Trophoblast cell (in vitro differentiated cells and primary cell): ENCODE data around the gene GOLGA6L10.

Source experiments
- DNase-seq, 2 donors: peaks; one replicate each; pipeline ENCODE4 v3.0.0-alpha.2; 2016
- H2AFZ ChIP-seq: 2 replicates; pipeline ENCODE4 v1.6.1; 2013; ENCODE audit warnings: low read length, moderate library complexity, mild to moderate bottlenecking; ENCODE audit not compliant: insufficient read depth, poor library complexity
- H2AK5ac ChIP-seq: 2 replicates; pipeline ENCODE4 v1.6.1; 2013; ENCODE audit warnings: mild to moderate bottlenecking, low read length
- H2BK120ac ChIP-seq: 2 replicates; pipeline ENCODE4 v1.6.1; 2013; ENCODE audit warnings: low read length, mild to moderate bottlenecking, moderate library complexity; ENCODE audit not compliant: insufficient read depth, poor library complexity
- H2BK12ac ChIP-seq: 2 replicates; pipeline ENCODE4 v1.6.1; 2013; ENCODE audit warnings: mild to moderate bottlenecking, low read length, moderate library complexity
- H2BK5ac ChIP-seq: 2 replicates; pipeline ENCODE4 v1.6.1; 2013; ENCODE audit warnings: low read length, low read depth, moderate library complexity, mild to moderate bottlenecking; ENCODE audit not compliant: poor library complexity
- H3K14ac ChIP-seq: 2 replicates; pipeline ENCODE4 v1.6.1; 2013; ENCODE audit warnings: mild to moderate bottlenecking, low read length
- H3K18ac ChIP-seq: 2 replicates; pipeline ENCODE4 v1.6.1; 2013; ENCODE audit warnings: mild to moderate bottlenecking, low read length
- H3K23ac ChIP-seq: 2 replicates; pipeline ENCODE4 v1.6.1; 2013; ENCODE audit warnings: low read length
- H3K27ac ChIP-seq: 2 replicates; pipeline ENCODE4 v1.5.1; 2013; ENCODE audit warnings: low read depth, mild to moderate bottlenecking, inconsistent platforms, low read length, moderate library complexity
- H3K27me3 ChIP-seq: 2 replicates; pipeline ENCODE4 v1.6.1; 2013; ENCODE audit warnings: inconsistent platforms, mild to moderate bottlenecking, low read length, moderate library complexity; ENCODE audit not compliant: insufficient read depth
- H3K36me3 ChIP-seq, 2 experiments: 1 replicate in 1 of 2; 2 replicates in 1 of 2; pipeline ENCODE4 v1.6.1; 2013; ENCODE audit warnings: low read length in 2 of 2, mild to moderate bottlenecking in 2 of 2, moderate library complexity in 1 of 2; ENCODE audit not compliant: insufficient read depth in 2 of 2, control insufficient read depth in 1 of 2
- H3K4ac ChIP-seq: 2 replicates; pipeline ENCODE4 v1.6.1; 2013; ENCODE audit warnings: low read depth, mild to moderate bottlenecking, low read length, moderate library complexity
- H3K4me1 ChIP-seq, 2 experiments: 1 replicate in 1 of 2; 2 replicates in 1 of 2; pipeline ENCODE4 v1.6.1; 2013; ENCODE audit warnings: low read length in 2 of 2, mild to moderate bottlenecking in 2 of 2, moderate library complexity in 1 of 2; ENCODE audit not compliant: insufficient read depth in 2 of 2, control insufficient read depth in 1 of 2
- H3K4me2 ChIP-seq: 2 replicates; pipeline ENCODE4 v1.6.1; 2013; ENCODE audit warnings: inconsistent platforms, mild to moderate bottlenecking, low read length, moderate library complexity
- H3K4me3 ChIP-seq: 2 replicates; pipeline ENCODE4 v1.5.1; 2013; ENCODE audit warnings: mild to moderate bottlenecking, low read depth, low read length, inconsistent platforms
- H3K79me1 ChIP-seq: one replicate; pipeline ENCODE4 v1.6.1; 2013; ENCODE audit warnings: low read length
- H3K79me2 ChIP-seq: 2 replicates; pipeline ENCODE4 v1.6.1; 2013; ENCODE audit warnings: low read length, mild to moderate bottlenecking; ENCODE audit not compliant: control insufficient read depth, insufficient read depth, poor library complexity
- H3K9ac ChIP-seq: 2 replicates; pipeline ENCODE4 v1.6.1; 2013; ENCODE audit warnings: mild to moderate bottlenecking, low read length
- H3K9me3 ChIP-seq: 2 replicates; pipeline ENCODE4 v1.6.1; 2013; ENCODE audit warnings: low read depth, mild to moderate bottlenecking, control low read depth, inconsistent platforms, low read length; ENCODE audit not compliant: insufficient read depth
- H4K12ac ChIP-seq: 2 replicates; pipeline ENCODE4 v1.6.1; 2013; ENCODE audit warnings: low read depth, mild to moderate bottlenecking, low read length, moderate library complexity
- H4K8ac ChIP-seq: 2 replicates; pipeline ENCODE4 v1.6.1; 2013; ENCODE audit warnings: low read depth, mild to moderate bottlenecking, low read length, moderate library complexity
- H4K91ac ChIP-seq: one replicate; pipeline ENCODE4 v1.6.1; 2013; ENCODE audit warnings: low read depth, mild to moderate bottlenecking, low read length, moderate library complexity
- WGBS: extraction: QIAGEN DNeasy Blood & Tissue Kit; methylation state at CpG from one replicate; pipeline ENCODE4 v1.1.7; 2013; ENCODE audit warnings: missing lambda C conversion rate; ENCODE audit not compliant: insufficient read length, insufficient coverage; ENCODE audit errors: extremely low coverage; 5-methylcytosine and 5-hydroxymethylcytosine counted together

Gene GOLGA6L10

DNA sequence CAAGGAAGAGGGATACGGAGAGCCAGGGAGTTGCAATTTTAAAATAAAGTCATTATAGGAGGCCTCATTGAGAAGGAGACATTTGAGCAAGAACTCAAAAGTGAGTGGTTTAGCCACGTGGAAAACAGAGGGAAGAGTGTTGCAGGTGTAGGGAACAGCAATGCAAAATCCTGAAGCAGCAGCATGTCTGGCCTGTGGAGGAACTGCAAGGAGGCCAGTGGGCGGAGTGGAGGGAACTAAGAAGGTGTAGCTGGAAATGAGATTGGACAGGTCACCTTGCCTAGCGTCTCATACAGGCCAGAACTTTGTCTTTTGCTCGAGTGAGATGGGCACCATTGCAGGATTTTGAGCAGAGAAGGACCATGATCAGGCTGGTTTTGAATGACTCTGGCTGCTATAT lies 51.7 kb downstream of the GOLGA6L10 start:
- H3K36me3 ChIP-seq = no peaks in the 10 kb centered on the region
- no peak overlapping the region for H2AK5ac ChIP-seq
- no peak overlapping the region for H4K91ac ChIP-seq
- H3K79me2 ChIP-seq = no peaks in the 10 kb centered on the region
- H2AFZ ChIP-seq = no peak overlapping the region
- WGBS = no CpG with 5 or more reads among the region's 5 CpGs
- H3K23ac ChIP-seq = no peak overlapping the region
- H3K14ac ChIP-seq = no peak overlapping the region
- H2BK5ac ChIP-seq = no peak overlapping the region
- no peak overlapping the region for H4K12ac ChIP-seq
- H3K9ac ChIP-seq = no peak overlapping the region
- H3K4me3 ChIP-seq = no peak overlapping the region
- no peaks in the 10 kb centered on the region for H3K4me1 ChIP-seq
- no peaks in the 10 kb centered on the region for H3K79me1 ChIP-seq
- no peak overlapping the region for H3K18ac ChIP-seq
- no peak overlapping the region for H2BK120ac ChIP-seq
- H3K4ac ChIP-seq = no peak overlapping the region
- H3K4me2 ChIP-seq = no peak overlapping the region
- no peaks in the 10 kb centered on the region for H3K9me3 ChIP-seq
- DNase-seq = no peak
- H4K8ac ChIP-seq = no peak overlapping the region
- H3K27me3 ChIP-seq = no peaks in the 10 kb centered on the region
- no peak overlapping the region for H3K27ac ChIP-seq
- no peak overlapping the region for H2BK12ac ChIP-seq

- no peak overlapping the region for H2BK12ac ChIP-seq
- WGBS = no CpG with 5 or more reads among the region's 11 CpGs
Observed at GRCh38 chr15:82294061-82294690, 55.1 kb downstream of the GOLGA6L10 start.

DNA sequence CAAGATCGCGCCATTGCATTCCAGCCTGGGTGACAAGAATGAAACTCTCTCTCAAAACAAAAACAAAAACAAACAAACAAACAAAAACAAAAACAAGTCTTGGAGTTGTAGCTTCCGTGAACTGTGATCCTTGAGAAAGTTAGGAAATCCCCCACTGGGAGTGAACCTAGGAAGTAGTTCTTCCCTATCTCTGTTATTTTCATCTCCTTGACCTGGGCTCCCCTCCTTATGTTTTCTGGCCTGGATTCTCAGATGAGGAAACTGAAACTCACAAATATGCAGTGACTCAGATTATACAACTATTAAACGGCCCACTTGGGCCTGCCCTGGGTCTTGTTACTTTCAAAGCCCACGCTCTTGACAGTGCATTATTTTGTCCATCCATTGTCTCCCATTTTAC lies 57.0 kb downstream of the GOLGA6L10 start:
- Histone ChIP-seq H3K18ac (no peak overlapping the region), H3K23ac (no peak overlapping the region), H3K79me1 (no peaks in the 10 kb centered on the region), H4K12ac (no peak overlapping the region), H4K91ac (no peak overlapping the region), H3K14ac (no peak overlapping the region), H3K4me2 (no peak overlapping the region), H3K9ac (no peak overlapping the region), H3K4me3 (no peak overlapping the region), H3K27me3 (no peaks in the 10 kb centered on the region), H2BK120ac (no peak overlapping the region), H2BK12ac (no peak overlapping the region), H2AFZ (no peak overlapping the region), H3K27ac (no peak overlapping the region), H3K4me1 (no peaks in the 10 kb centered on the region), H2BK5ac (no peak overlapping the region), H3K9me3 (no peaks in the 10 kb centered on the region), H4K8ac (no peak overlapping the region), H3K4ac (no peak overlapping the region), H3K36me3 (no peaks in the 10 kb centered on the region), H2AK5ac (no peak overlapping the region), H3K79me2 (no peaks in the 10 kb centered on the region)
- no CpG with 5 or more reads among the region's 5 CpGs for WGBS
- peak in 1 of 2 donors; percentile 8 for DNase-seq

More at GRCh38 chr15:82294061-82294690, 55.1 kb downstream of the GOLGA6L10 start:
- no peaks in the 10 kb centered on the region for H3K4me1 ChIP-seq
- H3K27ac ChIP-seq = no peak overlapping the region
- no peaks in the 10 kb centered on the region for H3K9me3 ChIP-seq
- no peak overlapping the region for H2BK120ac ChIP-seq
- H3K18ac ChIP-seq = no peak overlapping the region
- no peak overlapping the region for H3K23ac ChIP-seq
- no peak for DNase-seq
- H2AFZ ChIP-seq = no peak overlapping the region
- no peaks in the 10 kb centered on the region for H3K36me3 ChIP-seq
- H3K79me1 ChIP-seq = no peaks in the 10 kb centered on the region
- no peak overlapping the region for H4K8ac ChIP-seq
- no peak overlapping the region for H4K91ac ChIP-seq
- no peak overlapping the region for H4K12ac ChIP-seq
- H2AK5ac ChIP-seq = no peak overlapping the region
- no peak overlapping the region for H2BK5ac ChIP-seq
- H3K9ac ChIP-seq = no peak overlapping the region
- H3K27me3 ChIP-seq = no peaks in the 10 kb centered on the region
- H3K4me2 ChIP-seq = no peak overlapping the region
- H3K4me3 ChIP-seq = no peak overlapping the region
- H3K79me2 ChIP-seq = no peaks in the 10 kb centered on the region
- H3K14ac ChIP-seq = no peak overlapping the region
- H3K4ac ChIP-seq = no peak overlapping the region
